GM12878 (cell line): Measurements from ENCODE around the gene TMEM37. TPM values are rescaled to one million over a fixed set of nuclear protein-coding genes. Genes with fewer than 3 reads are reported as not detected.

ENCODE experiments used
- FOXM1 ChIP-seq: IDR thresholded peaks from 2 replicates; pipeline ENCODE4 v1.6.1; 2012; ENCODE audit warnings: low read depth, mild to moderate bottlenecking, inconsistent platforms, low read length, moderate library complexity
- MYB ChIP-seq: fragments of 150-350 bp; IDR thresholded peaks from 2 replicates; pipeline ENCODE4 v1.6.1; 2014; ENCODE audit warnings: mild to moderate bottlenecking, low read depth, low read length, borderline replicate concordance
- NBN ChIP-seq: fragments of 450-650 bp; IDR thresholded peaks from 2 replicates; pipeline ENCODE4 v1.6.1; 2016
- NFYA ChIP-seq: IDR thresholded peaks from 2 replicates; pipeline ENCODE4 v1.6.1; 2011; ENCODE audit warnings: low read depth, mild to moderate bottlenecking, low read length, improper control_type of control experiment, borderline replicate concordance
- NR2C2 ChIP-seq: IDR thresholded peaks from 2 replicates; pipeline ENCODE4 v1.6.1; 2011; ENCODE audit warnings: borderline replicate concordance, low read depth; ENCODE audit not compliant: control insufficient read depth, insufficient read length
- POLR2A ChIP-seq: IDR thresholded peaks from 2 replicates; pipeline ENCODE4 v1.6.1; 2011; ENCODE audit warnings: low read depth, mild to moderate bottlenecking, low read length
- SP1 ChIP-seq: IDR thresholded peaks from one replicate; pipeline ENCODE4 v1.6.1; 2011; ENCODE audit warnings: low read depth, low read length
- YY1 ChIP-seq: IDR thresholded peaks from 2 replicates; pipeline ENCODE4 v1.6.1; 2011; ENCODE audit warnings: low read depth, mild to moderate bottlenecking, low read length
- ZNF207 ChIP-seq: fragments of 450-650 bp; IDR thresholded peaks from 2 replicates; pipeline ENCODE4 v1.6.1; 2014; ENCODE audit warnings: antibody characterized with exemption, mild to moderate bottlenecking, borderline replicate concordance
- ZNF274 ChIP-seq: IDR thresholded peaks from one replicate; pipeline ENCODE4 v1.8.0; 2011; ENCODE audit not compliant: insufficient read length, insufficient read depth
- ZNF384 ChIP-seq: IDR thresholded peaks from 2 replicates; pipeline ENCODE4 v1.6.1; 2012; ENCODE audit warnings: low read depth, mild to moderate bottlenecking, low read length, improper control_type of control experiment, borderline replicate concordance
- polyA plus RNA-seq, 11 experiments: library from polyadenylated mRNA; depleted of rRNA in 4 of 11; unstranded in 6 of 11; stranded (reverse) in 5 of 11; fragments of >200 nt; fragmentation: Nextera tagmentation in 4 of 11; fragmentation: Illumina TruSeq in 1 of 11; extraction: Ambion mirVana in 4 of 11; extraction: Trizol in 1 of 11; gene quantifications; 1 replicate in 1 of 11; 2 replicates in 10 of 11; pipeline versions ENCODE4 v1.2.1 to v1.2.3, GENCODE V29; 2011 to 2016; ENCODE audit warnings: inconsistent platforms in 2 of 11, missing spikeins in 2 of 11, low read depth in 1 of 11
- total RNA-seq, 4 experiments: library from RNA; depleted of rRNA in 3 of 4; stranded (reverse); fragments of >200 nt in 3 of 4; fragmentation: Illumina TruSeq in 1 of 4; extraction: Trizol in 1 of 4; gene quantifications; 2 replicates each; pipeline versions ENCODE4 v1.2.1 to v1.2.3, GENCODE V29; 2013 to 2021
- TF ChIP-seq, protein P1 (sequence below): fragments of 450-650 bp; IDR thresholded peaks from 2 replicates; pipeline ENCODE4 v1.6.1; 2017; ENCODE audit warnings: mild to moderate bottlenecking
- TF ChIP-seq, protein P2 (sequence below): IDR thresholded peaks from 2 replicates; pipeline ENCODE4 v1.6.1; 2011; ENCODE audit warnings: borderline replicate concordance, low read depth, mild to moderate bottlenecking, moderate library complexity, mixed read lengths, low read length; ENCODE audit not compliant: insufficient read depth; ENCODE audit errors: extremely low read length
- TF ChIP-seq, protein P3 (sequence below): fragments of 150-350 bp; IDR thresholded peaks from 2 replicates; pipeline ENCODE4 v1.6.1; 2016; ENCODE audit warnings: low read depth, low read length
- TF ChIP-seq, protein P4 (sequence below): IDR thresholded peaks from 2 replicates; pipeline ENCODE4 v1.6.1; 2012; ENCODE audit warnings: low read depth, low read length, improper control_type of control experiment
- TF ChIP-seq, protein P5 (sequence below): fragments of 450-650 bp; IDR thresholded peaks from 2 replicates; pipeline ENCODE4 v1.6.1; 2017; ENCODE audit warnings: mild to moderate bottlenecking, moderate library complexity

TMEM37 gene
- total and polyA plus RNA-seq, 10 of the 15 experiments (the other 5 are each of a cell fraction or from before 2014, with no cell fraction given): 0.07 to 0.67 (median 0.24) TPM; not detected in 3

DNA sequence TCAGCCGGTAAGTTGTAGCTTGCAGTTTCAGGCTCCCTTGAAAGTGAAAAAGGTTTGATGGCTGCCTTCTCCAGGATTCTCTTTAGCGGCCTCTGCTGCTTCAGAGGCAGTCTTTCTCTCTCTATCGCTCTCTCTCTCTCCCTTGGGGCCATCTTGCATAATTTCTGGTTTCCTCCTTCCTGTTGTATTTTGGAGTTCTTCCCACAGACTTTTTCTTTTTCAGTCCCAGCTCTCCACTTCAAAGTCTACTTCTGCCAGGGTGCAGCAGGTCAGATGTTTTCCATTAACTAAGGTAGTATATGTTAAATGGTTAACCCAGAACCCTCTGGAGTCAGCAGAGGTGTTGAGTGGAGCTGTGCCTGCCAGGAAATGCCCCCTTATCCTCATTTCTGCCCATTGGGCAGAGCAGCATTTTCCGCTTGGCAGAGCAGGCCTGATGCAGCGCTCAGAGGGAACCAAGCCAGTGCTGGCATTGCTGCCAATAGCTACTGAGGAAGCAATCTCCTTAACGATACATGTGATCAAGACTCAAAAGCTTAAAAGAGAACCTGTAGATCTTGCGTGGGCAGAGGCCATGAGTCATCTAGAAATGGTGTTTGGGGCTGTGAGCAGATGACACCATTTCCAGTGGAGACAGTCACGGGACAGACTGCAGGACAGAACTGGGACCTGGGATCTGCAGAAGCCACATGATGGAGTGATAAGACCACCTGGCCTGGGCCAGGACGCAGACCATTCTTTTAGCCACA is 44.1 kb upstream of the TMEM37 start (continued):
- TF ChIP-seq, protein P1, sequence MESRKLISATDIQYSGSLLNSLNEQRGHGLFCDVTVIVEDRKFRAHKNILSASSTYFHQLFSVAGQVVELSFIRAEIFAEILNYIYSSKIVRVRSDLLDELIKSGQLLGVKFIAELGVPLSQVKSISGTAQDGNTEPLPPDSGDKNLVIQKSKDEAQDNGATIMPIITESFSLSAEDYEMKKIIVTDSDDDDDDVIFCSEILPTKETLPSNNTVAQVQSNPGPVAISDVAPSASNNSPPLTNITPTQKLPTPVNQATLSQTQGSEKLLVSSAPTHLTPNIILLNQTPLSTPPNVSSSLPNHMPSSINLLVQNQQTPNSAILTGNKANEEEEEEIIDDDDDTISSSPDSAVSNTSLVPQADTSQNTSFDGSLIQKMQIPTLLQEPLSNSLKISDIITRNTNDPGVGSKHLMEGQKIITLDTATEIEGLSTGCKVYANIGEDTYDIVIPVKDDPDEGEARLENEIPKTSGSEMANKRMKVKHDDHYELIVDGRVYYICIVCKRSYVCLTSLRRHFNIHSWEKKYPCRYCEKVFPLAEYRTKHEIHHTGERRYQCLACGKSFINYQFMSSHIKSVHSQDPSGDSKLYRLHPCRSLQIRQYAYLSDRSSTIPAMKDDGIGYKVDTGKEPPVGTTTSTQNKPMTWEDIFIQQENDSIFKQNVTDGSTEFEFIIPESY: no peak
- TF ChIP-seq FOXM1: 0 out of 2 replicates have a peak, but pooled peaks have one; percentile 44
- TF ChIP-seq, protein P2, sequence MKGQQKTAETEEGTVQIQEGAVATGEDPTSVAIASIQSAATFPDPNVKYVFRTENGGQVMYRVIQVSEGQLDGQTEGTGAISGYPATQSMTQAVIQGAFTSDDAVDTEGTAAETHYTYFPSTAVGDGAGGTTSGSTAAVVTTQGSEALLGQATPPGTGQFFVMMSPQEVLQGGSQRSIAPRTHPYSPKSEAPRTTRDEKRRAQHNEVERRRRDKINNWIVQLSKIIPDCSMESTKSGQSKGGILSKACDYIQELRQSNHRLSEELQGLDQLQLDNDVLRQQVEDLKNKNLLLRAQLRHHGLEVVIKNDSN: no peak
- no peak for TF ChIP-seq NFYA
- TF ChIP-seq NR2C2: no peak
- no peak for TF ChIP-seq ZNF207
- no peak for TF ChIP-seq MYB
- TF ChIP-seq, protein P3, sequence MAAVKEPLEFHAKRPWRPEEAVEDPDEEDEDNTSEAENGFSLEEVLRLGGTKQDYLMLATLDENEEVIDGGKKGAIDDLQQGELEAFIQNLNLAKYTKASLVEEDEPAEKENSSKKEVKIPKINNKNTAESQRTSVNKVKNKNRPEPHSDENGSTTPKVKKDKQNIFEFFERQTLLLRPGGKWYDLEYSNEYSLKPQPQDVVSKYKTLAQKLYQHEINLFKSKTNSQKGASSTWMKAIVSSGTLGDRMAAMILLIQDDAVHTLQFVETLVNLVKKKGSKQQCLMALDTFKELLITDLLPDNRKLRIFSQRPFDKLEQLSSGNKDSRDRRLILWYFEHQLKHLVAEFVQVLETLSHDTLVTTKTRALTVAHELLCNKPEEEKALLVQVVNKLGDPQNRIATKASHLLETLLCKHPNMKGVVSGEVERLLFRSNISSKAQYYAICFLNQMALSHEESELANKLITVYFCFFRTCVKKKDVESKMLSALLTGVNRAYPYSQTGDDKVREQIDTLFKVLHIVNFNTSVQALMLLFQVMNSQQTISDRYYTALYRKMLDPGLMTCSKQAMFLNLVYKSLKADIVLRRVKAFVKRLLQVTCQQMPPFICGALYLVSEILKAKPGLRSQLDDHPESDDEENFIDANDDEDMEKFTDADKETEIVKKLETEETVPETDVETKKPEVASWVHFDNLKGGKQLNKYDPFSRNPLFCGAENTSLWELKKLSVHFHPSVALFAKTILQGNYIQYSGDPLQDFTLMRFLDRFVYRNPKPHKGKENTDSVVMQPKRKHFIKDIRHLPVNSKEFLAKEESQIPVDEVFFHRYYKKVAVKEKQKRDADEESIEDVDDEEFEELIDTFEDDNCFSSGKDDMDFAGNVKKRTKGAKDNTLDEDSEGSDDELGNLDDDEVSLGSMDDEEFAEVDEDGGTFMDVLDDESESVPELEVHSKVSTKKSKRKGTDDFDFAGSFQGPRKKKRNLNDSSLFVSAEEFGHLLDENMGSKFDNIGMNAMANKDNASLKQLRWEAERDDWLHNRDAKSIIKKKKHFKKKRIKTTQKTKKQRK: no peak
- TF ChIP-seq NBN: 0 out of 2 replicates have a peak, but pooled peaks have one; percentile 53
- no peak for TF ChIP-seq SP1
- TF ChIP-seq ZNF384: no peak
- TF ChIP-seq, protein P4, sequence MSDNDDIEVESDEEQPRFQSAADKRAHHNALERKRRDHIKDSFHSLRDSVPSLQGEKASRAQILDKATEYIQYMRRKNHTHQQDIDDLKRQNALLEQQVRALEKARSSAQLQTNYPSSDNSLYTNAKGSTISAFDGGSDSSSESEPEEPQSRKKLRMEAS: no peak
- peak; percentile 93 for TF ChIP-seq YY1
- no peak for TF ChIP-seq ZNF274
- TF ChIP-seq POLR2A: no peak
- TF ChIP-seq, protein P5, sequence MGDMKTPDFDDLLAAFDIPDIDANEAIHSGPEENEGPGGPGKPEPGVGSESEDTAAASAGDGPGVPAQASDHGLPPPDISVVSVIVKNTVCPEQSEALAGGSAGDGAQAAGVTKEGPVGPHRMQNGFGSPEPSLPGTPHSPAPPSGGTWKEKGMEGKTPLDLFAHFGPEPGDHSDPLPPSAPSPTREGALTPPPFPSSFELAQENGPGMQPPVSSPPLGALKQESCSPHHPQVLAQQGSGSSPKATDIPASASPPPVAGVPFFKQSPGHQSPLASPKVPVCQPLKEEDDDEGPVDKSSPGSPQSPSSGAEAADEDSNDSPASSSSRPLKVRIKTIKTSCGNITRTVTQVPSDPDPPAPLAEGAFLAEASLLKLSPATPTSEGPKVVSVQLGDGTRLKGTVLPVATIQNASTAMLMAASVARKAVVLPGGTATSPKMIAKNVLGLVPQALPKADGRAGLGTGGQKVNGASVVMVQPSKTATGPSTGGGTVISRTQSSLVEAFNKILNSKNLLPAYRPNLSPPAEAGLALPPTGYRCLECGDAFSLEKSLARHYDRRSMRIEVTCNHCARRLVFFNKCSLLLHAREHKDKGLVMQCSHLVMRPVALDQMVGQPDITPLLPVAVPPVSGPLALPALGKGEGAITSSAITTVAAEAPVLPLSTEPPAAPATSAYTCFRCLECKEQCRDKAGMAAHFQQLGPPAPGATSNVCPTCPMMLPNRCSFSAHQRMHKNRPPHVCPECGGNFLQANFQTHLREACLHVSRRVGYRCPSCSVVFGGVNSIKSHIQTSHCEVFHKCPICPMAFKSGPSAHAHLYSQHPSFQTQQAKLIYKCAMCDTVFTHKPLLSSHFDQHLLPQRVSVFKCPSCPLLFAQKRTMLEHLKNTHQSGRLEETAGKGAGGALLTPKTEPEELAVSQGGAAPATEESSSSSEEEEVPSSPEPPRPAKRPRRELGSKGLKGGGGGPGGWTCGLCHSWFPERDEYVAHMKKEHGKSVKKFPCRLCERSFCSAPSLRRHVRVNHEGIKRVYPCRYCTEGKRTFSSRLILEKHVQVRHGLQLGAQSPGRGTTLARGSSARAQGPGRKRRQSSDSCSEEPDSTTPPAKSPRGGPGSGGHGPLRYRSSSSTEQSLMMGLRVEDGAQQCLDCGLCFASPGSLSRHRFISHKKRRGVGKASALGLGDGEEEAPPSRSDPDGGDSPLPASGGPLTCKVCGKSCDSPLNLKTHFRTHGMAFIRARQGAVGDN: peak; percentile 55; the same call in 1 of the 2 replicates
